ENCODE data around the gene ICAM2. TPM values are rescaled to one million over a fixed set of nuclear protein-coding genes. Genes with fewer than 3 reads are reported as not detected.
A peak's percentile ranks its signal among the peaks of the same experiment; 100 is the strongest.

Gene ICAM2
- total RNA-seq, 4 donors from 2014 or later: 7.2 to 71.1 (median 36.7) TPM

DNA sequence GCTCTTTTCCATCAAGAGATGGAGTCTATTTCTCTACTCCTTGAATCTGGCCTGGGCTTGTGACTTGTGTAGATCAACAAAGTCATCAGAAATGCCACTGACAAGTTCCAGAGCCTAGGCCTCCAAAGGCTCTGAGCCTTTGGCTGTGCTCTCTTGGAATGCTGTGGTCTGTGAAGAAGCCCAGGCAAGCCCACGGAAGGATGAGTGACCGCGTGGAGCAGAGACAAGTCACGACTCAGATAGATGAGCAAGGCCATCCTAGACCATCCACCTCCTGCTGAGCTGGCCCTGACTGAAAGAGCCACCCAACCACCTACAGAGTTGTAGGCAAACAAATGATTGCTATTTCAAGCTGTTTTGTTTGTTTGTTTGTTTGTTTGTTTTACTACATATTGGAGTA lies 11.6 kb upstream of the ICAM2 start:
- Histone ChIP-seq H3K27me3 (no peaks in the 10 kb centered on the region), H3K4me3 (no peak overlapping the region), H3K4me1 (no peaks in the 10 kb centered on the region), H3K36me3 (no peaks in the 10 kb centered on the region), H3K9me3 (no peaks in the 10 kb centered on the region), H3K27ac (no peak overlapping the region)
- TF ChIP-seq POLR2A (IDR thresholded peaks at IDR 0.05): no peak
- no peak for TF ChIP-seq POLR2AphosphoS5 (IDR thresholded peaks at IDR 0.05)
- no peak for TF ChIP-seq EP300 (IDR thresholded peaks at IDR 0.05)
- TF ChIP-seq, protein P1, sequence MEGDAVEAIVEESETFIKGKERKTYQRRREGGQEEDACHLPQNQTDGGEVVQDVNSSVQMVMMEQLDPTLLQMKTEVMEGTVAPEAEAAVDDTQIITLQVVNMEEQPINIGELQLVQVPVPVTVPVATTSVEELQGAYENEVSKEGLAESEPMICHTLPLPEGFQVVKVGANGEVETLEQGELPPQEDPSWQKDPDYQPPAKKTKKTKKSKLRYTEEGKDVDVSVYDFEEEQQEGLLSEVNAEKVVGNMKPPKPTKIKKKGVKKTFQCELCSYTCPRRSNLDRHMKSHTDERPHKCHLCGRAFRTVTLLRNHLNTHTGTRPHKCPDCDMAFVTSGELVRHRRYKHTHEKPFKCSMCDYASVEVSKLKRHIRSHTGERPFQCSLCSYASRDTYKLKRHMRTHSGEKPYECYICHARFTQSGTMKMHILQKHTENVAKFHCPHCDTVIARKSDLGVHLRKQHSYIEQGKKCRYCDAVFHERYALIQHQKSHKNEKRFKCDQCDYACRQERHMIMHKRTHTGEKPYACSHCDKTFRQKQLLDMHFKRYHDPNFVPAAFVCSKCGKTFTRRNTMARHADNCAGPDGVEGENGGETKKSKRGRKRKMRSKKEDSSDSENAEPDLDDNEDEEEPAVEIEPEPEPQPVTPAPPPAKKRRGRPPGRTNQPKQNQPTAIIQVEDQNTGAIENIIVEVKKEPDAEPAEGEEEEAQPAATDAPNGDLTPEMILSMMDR (IDR thresholded peaks at IDR 0.05): no peak
- WGBS, 2 donors (ENCODE audit: low coverage in 1 of 2): 70 to 83% methylated on average over 2 to 3 of the region's 4 CpGs
- ATAC-seq: no peak

DNA sequence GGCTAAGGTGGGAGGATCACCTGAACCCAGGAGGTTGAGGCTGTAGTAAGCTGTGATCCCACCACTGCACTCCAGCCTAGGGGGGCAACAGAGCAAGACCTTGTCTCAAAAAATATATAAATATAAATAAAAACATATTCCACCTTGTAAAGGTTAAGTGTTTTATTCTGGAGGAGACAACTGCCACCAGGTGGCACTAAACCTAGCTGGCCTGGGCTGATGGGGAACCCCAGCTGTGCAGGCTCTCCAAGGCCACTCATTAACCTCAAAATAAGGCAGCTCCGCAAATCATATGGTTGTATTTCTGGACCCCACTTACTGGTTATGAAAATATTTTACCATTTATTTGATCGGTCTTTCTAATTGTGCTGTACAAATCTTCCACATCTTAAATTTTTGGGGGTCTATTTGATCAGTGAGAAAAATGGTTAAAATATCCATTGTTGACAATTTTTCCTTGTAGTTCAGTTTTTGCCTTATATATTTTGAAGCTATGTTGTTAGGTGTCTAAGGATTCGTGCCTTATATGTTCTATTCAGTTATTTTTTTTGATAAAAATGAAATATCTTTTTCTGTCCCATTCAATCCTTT lies 8.5 kb upstream of the ICAM2 start:
- TF ChIP-seq POLR2AphosphoS5 (IDR thresholded peaks at IDR 0.05) (no peak), POLR2A (IDR thresholded peaks at IDR 0.05) (no peak), EP300 (IDR thresholded peaks at IDR 0.05) (no peak)
- TF ChIP-seq, protein P1 (IDR thresholded peaks at IDR 0.05): peak; percentile 63 to 80 (median 68)
- Histone ChIP-seq H3K27ac (no peak overlapping the region), H3K9me3 (no peaks in the 10 kb centered on the region), H3K27me3 (peaks cover 5% of the 10 kb centered on the region), H3K36me3 (no peaks in the 10 kb centered on the region), H3K4me1 (peaks cover 0 to 8% (median 0%) of the 10 kb centered on the region in 3 donors), H3K4me3 (no peak overlapping the region)
- WGBS, 2 donors (ENCODE audit: low coverage in 1 of 2): 10 to 27% methylated on average over 2 to 3 of the region's 3 CpGs
- ATAC-seq: no peak

DNA sequence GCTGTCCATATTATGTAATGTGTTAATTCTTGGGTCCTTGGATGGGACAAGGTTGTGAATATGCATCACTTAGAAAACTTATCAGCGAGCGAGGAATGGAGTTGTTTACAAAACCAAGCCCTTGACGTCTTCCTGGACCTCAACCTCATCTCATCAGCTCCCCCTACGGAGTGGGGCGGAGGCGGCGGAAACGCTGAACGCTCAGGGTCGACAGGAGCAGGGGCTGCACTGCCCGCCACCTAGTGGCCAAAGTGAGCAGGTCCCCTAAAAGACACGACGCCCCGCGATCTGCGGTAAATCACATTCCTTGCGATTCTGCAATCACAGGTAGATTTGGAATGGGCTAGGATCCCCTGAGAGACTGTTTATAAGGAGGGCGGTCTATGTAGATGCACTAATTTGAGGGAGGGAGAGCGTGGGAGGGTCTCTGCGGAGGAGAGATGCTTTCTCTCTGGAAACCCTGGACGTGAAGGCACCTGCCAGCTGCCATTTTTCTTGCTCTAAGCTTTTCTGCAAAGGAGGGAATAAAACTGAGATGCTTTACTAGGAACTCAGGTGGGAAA lies 5.4 kb upstream of the ICAM2 start:
- WGBS, 2 donors (ENCODE audit: low coverage in 1 of 2): 0 to 8% methylated on average over 5 to 11 of the region's 21 CpGs
- Histone ChIP-seq H3K36me3 (no peaks in the 10 kb centered on the region), H3K4me3 (no peak overlapping the region), H3K9me3 (no peaks in the 10 kb centered on the region), H3K27me3 (peaks cover 5% of the 10 kb centered on the region), H3K27ac (peak overlapping the region in 1 of 4 donors; percentile 47), H3K4me1 (peaks cover 0 to 8% (median 0%) of the 10 kb centered on the region in 3 donors)
- TF ChIP-seq EP300 (IDR thresholded peaks at IDR 0.05): no peak
- no peak for TF ChIP-seq POLR2AphosphoS5 (IDR thresholded peaks at IDR 0.05)
- TF ChIP-seq, protein P1 (IDR thresholded peaks at IDR 0.05): peak; percentile 80 to 93 (median 92)
- peak; percentile 77 for ATAC-seq

DNA sequence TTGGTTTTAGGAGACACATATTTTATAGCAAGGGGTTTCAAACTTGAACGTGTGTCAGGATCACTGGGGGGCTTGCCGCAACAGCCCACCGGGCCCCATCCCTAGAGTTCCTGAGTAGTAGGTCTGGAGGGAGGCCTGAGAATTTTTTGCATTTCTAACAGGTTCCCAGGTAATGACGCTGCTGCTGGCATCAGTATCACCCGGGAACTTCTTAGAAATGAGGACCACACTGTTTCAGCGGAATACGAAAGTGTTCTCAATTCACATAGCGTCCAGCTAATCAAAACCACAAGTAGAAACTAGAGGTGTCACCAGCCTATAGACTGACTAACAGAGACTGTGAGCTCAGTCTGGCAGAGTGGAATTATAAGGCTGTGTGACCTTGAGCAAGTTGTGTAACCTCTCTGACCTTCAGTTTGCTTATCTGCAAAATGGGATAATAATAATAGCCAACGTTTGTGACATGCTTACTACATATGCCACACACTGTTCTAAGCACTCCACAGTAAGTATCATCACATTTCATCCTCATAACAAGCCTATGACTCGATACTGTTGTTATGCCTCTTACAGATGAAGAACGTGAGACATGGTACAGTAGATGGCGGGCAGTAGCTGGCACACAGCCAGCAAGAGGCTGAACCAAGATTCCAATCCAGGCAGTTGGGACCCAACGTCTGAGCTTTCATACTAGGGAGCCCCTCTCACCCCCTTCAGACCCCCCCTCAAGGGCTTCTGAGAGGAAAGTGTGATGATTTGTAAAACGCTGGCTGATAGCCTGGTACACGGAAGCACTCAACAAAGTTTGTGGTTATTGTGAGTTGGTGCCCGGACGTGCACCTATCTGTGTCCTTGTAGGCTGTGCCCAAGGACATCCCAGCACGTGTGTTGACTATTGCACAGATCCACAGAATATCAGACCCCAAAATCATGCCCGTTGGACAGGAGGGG lies 4.6 kb upstream of the ICAM2 start:
- Histone ChIP-seq H3K36me3 (no peaks in the 10 kb centered on the region), H3K9me3 (no peaks in the 10 kb centered on the region), H3K4me3 (no peak overlapping the region), H3K27me3 (peaks cover 5% of the 10 kb centered on the region), H3K27ac (peak overlapping the region in 1 of 4 donors; percentile 47), H3K4me1 (peaks cover 0 to 8% (median 0%) of the 10 kb centered on the region in 3 donors)
- WGBS, 2 donors (ENCODE audit: low coverage in 1 of 2): 30 to 53% methylated on average over 6 to 10 of the region's 19 CpGs
- no peak for TF ChIP-seq EP300 (IDR thresholded peaks at IDR 0.05)
- no peak for ATAC-seq

DNA sequence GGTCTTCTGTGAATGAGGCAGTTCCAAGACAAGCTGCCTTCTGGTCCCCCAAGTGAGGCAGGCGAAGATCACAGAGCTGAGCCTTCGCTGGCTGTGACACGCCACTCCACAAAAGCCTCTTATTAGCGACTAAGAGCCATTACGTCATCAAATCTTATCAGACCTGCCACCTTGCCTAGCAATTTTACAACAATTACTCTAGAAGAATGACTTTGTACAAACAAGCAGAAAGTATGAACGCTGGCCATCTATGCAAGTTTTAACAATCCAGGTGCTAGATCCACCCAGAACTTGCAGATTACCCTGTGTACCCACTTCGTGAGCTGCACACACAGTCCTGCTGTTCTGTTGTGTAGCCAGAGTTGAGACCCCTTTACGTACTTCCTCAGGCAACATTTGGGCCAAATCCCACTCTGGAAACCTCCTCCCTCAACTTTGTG lies 3.8 kb upstream of the ICAM2 start:
- no peaks in the 10 kb centered on the region for H3K9me3 ChIP-seq
- 71 to 86% methylated on average over 4 to 6 of the region's 8 CpGs for WGBS, 2 donors (ENCODE audit: low coverage in 1 of 2)
- no peak for ATAC-seq
- no peaks in the 10 kb centered on the region for H3K36me3 ChIP-seq
- no peak overlapping the region for H3K4me3 ChIP-seq
- H3K27ac ChIP-seq: peak overlapping the region in 1 of 4 donors; percentile 47
- peaks cover 0 to 8% (median 0%) of the 10 kb centered on the region in 3 donors for H3K4me1 ChIP-seq
- H3K27me3 ChIP-seq: peaks cover 5% of the 10 kb centered on the region
- TF ChIP-seq, protein P1 (IDR thresholded peaks at IDR 0.05): no peak
- no peak for TF ChIP-seq POLR2A (IDR thresholded peaks at IDR 0.05)
- no peak for TF ChIP-seq EP300 (IDR thresholded peaks at IDR 0.05)
- no peak for TF ChIP-seq POLR2AphosphoS5 (IDR thresholded peaks at IDR 0.05)

Measured in gastroesophageal sphincter (tissue), 4 donors.